Measurements from ENCODE around the gene LSM14A.

- TF ChIP-seq CTCF (IDR thresholded peaks at IDR 0.05; ENCODE audit: insufficient read depth, low read length) (no peak), POLR2AphosphoS5 (IDR thresholded peaks at IDR 0.05; ENCODE audit: low read depth) (no peak), REST (IDR thresholded peaks at IDR 0.05; ENCODE audit: insufficient replicate concordance, low read depth) (no peak)
These were observed 56.0 kb downstream of the LSM14A start for GRCh38 chr19:34228347-34228746.
